Skeletal muscle tissue (tissue), 4 donors: ENCODE results near the gene PHF14. TPM values are rescaled to one million over a fixed set of nuclear protein-coding genes. Genes with fewer than 3 reads are reported as not detected.

Experiments used
- H3K27ac ChIP-seq: one replicate; pipeline ENCODE4 v1.7.0; 2013; ENCODE audit warnings: mild to moderate bottlenecking, low read depth, low read length, inconsistent platforms
- H3K27me3 ChIP-seq, 3 donors: one replicate each; pipeline ENCODE4 v1.7.0; 2013; ENCODE audit warnings: low read length in 3 of 3; ENCODE audit not compliant: control insufficient read depth in 3 of 3, insufficient read depth in 3 of 3
- H3K36me3 ChIP-seq, 3 donors: one replicate each; pipeline ENCODE4 v1.7.0; 2013; ENCODE audit warnings: low read length in 3 of 3; ENCODE audit not compliant: control insufficient read depth in 3 of 3, insufficient read depth in 3 of 3
- H3K4me1 ChIP-seq, 3 donors: one replicate each; pipeline ENCODE4 v1.7.0; 2013; ENCODE audit warnings: low read length in 3 of 3, mild to moderate bottlenecking in 3 of 3; ENCODE audit not compliant: control insufficient read depth in 3 of 3, insufficient read depth in 3 of 3
- H3K4me3 ChIP-seq, 3 donors: one replicate each; pipeline ENCODE4 v1.7.0; 2013; ENCODE audit warnings: low read length in 3 of 3
- H3K9ac ChIP-seq, 3 donors: one replicate each; pipeline ENCODE4 v1.7.0; 2013; ENCODE audit warnings: low read length in 3 of 3, mild to moderate bottlenecking in 3 of 3, moderate library complexity in 2 of 3, low read depth in 1 of 3
- H3K9me3 ChIP-seq, 3 donors: one replicate each; pipeline ENCODE4 v1.7.0; 2013; ENCODE audit warnings: low read length in 3 of 3; ENCODE audit not compliant: control insufficient read depth in 3 of 3
- total RNA-seq: library from RNA; depleted of rRNA; stranded (reverse); fragments of >200 nt; gene quantifications from one replicate; pipeline ENCODE4 v1.2.3, GENCODE V29; 2014
- donor health status: Osteomylitis.

PHF14 gene
- total RNA-seq, 1 donor from 2014 or later, result 50.1 TPM

- Histone ChIP-seq H3K4me1 (no peaks in the 10 kb centered on the region), H3K36me3 (no peaks in the 10 kb centered on the region), H3K9me3 (no peaks in the 10 kb centered on the region), H3K9ac (no peak overlapping the region), H3K27me3 (no peaks in the 10 kb centered on the region), H3K4me3 (no peak overlapping the region), H3K27ac (no peak overlapping the region)
Observed at GRCh38 chr7:11213266-11213665, 239.6 kb downstream of the PHF14 start.

GRCh38 chr7:11216276-11216675 lies 242.6 kb downstream of the PHF14 start:
- H3K36me3 ChIP-seq, result no peaks in the 10 kb centered on the region
- no peaks in the 10 kb centered on the region for H3K27me3 ChIP-seq
- no peak overlapping the region for H3K9ac ChIP-seq

GRCh38 chr7:11217848-11218565 lies 244.3 kb downstream of the PHF14 start:
- Histone ChIP-seq H3K9me3 (no peaks in the 10 kb centered on the region), H3K27ac (no peak overlapping the region), H3K36me3 (no peaks in the 10 kb centered on the region), H3K27me3 (no peaks in the 10 kb centered on the region), H3K4me1 (no peaks in the 10 kb centered on the region), H3K9ac (no peak overlapping the region), H3K4me3 (no peak overlapping the region)

More at GRCh38 chr7:11216276-11216675, 242.6 kb downstream of the PHF14 start:
- Histone ChIP-seq H3K9me3 (no peaks in the 10 kb centered on the region), H3K4me3 (no peak overlapping the region), H3K4me1 (no peaks in the 10 kb centered on the region), H3K27ac (no peak overlapping the region)
